ENCODE measurements around the gene DENND1B. TPM values are rescaled to one million over a fixed set of nuclear protein-coding genes. Genes with fewer than 3 reads are reported as not detected.

DENND1B gene
- total RNA-seq, 1 experiment from 2014 or later = 1.9 TPM

GRCh38 chr1:197740992-197741391 lies 34.3 kb downstream of the DENND1B start:
- no peak overlapping the region for H3K4me3 ChIP-seq (ENCODE audit: low read depth, low read length, poor library complexity, severe bottlenecking)
- no peak for DNase-seq (ENCODE audit: low spot score)
- POLR2A ChIA-PET (ENCODE audit: low non-redundant PET) = no interaction called here
- H3K27me3 ChIP-seq (replicated peaks; ENCODE audit: insufficient read depth, low read depth, low read length, poor library complexity) = no peaks in the 10 kb centered on the region
- intact Hi-C loops (cut with micrococcal nuclease; ENCODE audit: unreplicated experiment) = no loop called here
- H3K36me3 ChIP-seq (ENCODE audit: insufficient read depth, low read length, poor library complexity, severe bottlenecking) = no peaks in the 10 kb centered on the region
- H3K27ac ChIP-seq (ENCODE audit: low read depth, low read length, poor library complexity, severe bottlenecking) = no peak overlapping the region
- TF ChIP-seq CTCF (conservative IDR thresholded peaks at IDR 0.05; ENCODE audit: low read depth, low read length) = no peak
- TF ChIP-seq EZH2 (IDR thresholded peaks at IDR 0.05; ENCODE audit: borderline replicate concordance, low read depth, low read length, poor library complexity, severe bottlenecking) = no peak
- no TSS peak for BruUV-seq (replicated peaks)
- no peaks in the 10 kb centered on the region for H3K4me1 ChIP-seq (ENCODE audit: insufficient read depth, low read length, poor library complexity, severe bottlenecking)
- H3K9me3 ChIP-seq (ENCODE audit: low read depth, low read length, poor library complexity, severe bottlenecking) = no peaks in the 10 kb centered on the region
- CTCF ChIA-PET = no interaction called here

- DNase-seq (ENCODE audit: low spot score) = no peak
- BruUV-seq (replicated peaks) = no TSS peak
- TF ChIP-seq EZH2 (IDR thresholded peaks at IDR 0.05; ENCODE audit: borderline replicate concordance, low read depth, low read length, poor library complexity, severe bottlenecking) (no peak), CTCF (conservative IDR thresholded peaks at IDR 0.05; ENCODE audit: low read depth, low read length) (no peak)
- Histone ChIP-seq H3K4me1 (ENCODE audit: insufficient read depth, low read length, poor library complexity, severe bottlenecking) (no peaks in the 10 kb centered on the region), H3K27ac (ENCODE audit: low read depth, low read length, poor library complexity, severe bottlenecking) (no peak overlapping the region), H3K36me3 (ENCODE audit: insufficient read depth, low read length, poor library complexity, severe bottlenecking) (no peaks in the 10 kb centered on the region), H3K9me3 (ENCODE audit: low read depth, low read length, poor library complexity, severe bottlenecking) (no peaks in the 10 kb centered on the region), H3K27me3 (replicated peaks; ENCODE audit: insufficient read depth, low read depth, low read length, poor library complexity) (no peaks in the 10 kb centered on the region), H3K4me3 (ENCODE audit: low read depth, low read length, poor library complexity, severe bottlenecking) (no peak overlapping the region)
- intact Hi-C loops (cut with micrococcal nuclease; ENCODE audit: unreplicated experiment) = no loop called here
- ChIA-PET POLR2A (ENCODE audit: low non-redundant PET) (no interaction called here), CTCF (no interaction called here)
These were observed 36.4 kb downstream of the DENND1B start for GRCh38 chr1:197738927-197739326.

- no peak for DNase-seq (ENCODE audit: low spot score)
- POLR2A ChIA-PET (ENCODE audit: low non-redundant PET) = no interaction called here
- TF ChIP-seq CTCF (conservative IDR thresholded peaks at IDR 0.05; ENCODE audit: low read depth, low read length) (no peak), EZH2 (IDR thresholded peaks at IDR 0.05; ENCODE audit: borderline replicate concordance, low read depth, low read length, poor library complexity, severe bottlenecking) (no peak)
These were observed 37.4 kb downstream of the DENND1B start for GRCh38 chr1:197737916-197738315.

More at GRCh38 chr1:197737916-197738315, 37.4 kb downstream of the DENND1B start:
- H3K36me3 ChIP-seq (ENCODE audit: insufficient read depth, low read length, poor library complexity, severe bottlenecking) = no peaks in the 10 kb centered on the region
- H3K27me3 ChIP-seq (replicated peaks; ENCODE audit: insufficient read depth, low read depth, low read length, poor library complexity) = no peaks in the 10 kb centered on the region
- no peaks in the 10 kb centered on the region for H3K4me1 ChIP-seq (ENCODE audit: insufficient read depth, low read length, poor library complexity, severe bottlenecking)
- intact Hi-C loops (cut with micrococcal nuclease; ENCODE audit: unreplicated experiment) = no loop called here
- no peaks in the 10 kb centered on the region for H3K9me3 ChIP-seq (ENCODE audit: low read depth, low read length, poor library complexity, severe bottlenecking)
- no peak overlapping the region for H3K4me3 ChIP-seq (ENCODE audit: low read depth, low read length, poor library complexity, severe bottlenecking)
- BruUV-seq (replicated peaks) = no TSS peak
- CTCF ChIA-PET = no interaction called here
- no peak overlapping the region for H3K27ac ChIP-seq (ENCODE audit: low read depth, low read length, poor library complexity, severe bottlenecking)
